Heart right ventricle (tissue), 16 donors: Measurements from ENCODE around the gene MESP2. TPM values are rescaled to one million over a fixed set of nuclear protein-coding genes. Genes with fewer than 3 reads are reported as not detected.

Source experiments
- ATAC-seq, 8 donors: fragments of 200-7000 bp; cut with Tn5 transposase; one replicate each; pipeline ENCODE4 v1.9.1; 2020; ENCODE audit warnings: mild to moderate bottlenecking in 8 of 8, moderate library complexity in 8 of 8, moderate number of reproducible peaks in 1 of 8
- DNase-seq, 2 donors: peaks; one replicate each; pipeline ENCODE4 v3.0.0-alpha.2; 2020
- H3K27ac ChIP-seq, 10 donors: fragments of 200-600 bp; sonication (generic) in 2 of 10; one replicate each; pipeline versions ENCODE4 v1.5.0 to v1.8.0; 2020 to 2022; ENCODE audit warnings: mild to moderate bottlenecking in 3 of 10
- H3K27me3 ChIP-seq, 7 donors: fragments of 200-600 bp; one replicate each; pipeline ENCODE4 v1.8.0; 2021 to 2022; ENCODE audit warnings: mild to moderate bottlenecking in 2 of 7
- H3K36me3 ChIP-seq, 9 donors: fragments of 200-600 bp; sonication (generic) in 1 of 9; one replicate each; pipeline versions ENCODE4 v1.5.0 to v1.8.0; 2020 to 2022; ENCODE audit warnings: mild to moderate bottlenecking in 2 of 9
- H3K4me1 ChIP-seq, 9 donors: fragments of 200-600 bp; sonication (generic) in 1 of 9; one replicate each; pipeline versions ENCODE4 v1.5.0 to v1.8.0; 2020 to 2022; ENCODE audit warnings: mild to moderate bottlenecking in 4 of 9
- H3K4me3 ChIP-seq, 10 donors: fragments of 200-600 bp; sonication (generic) in 2 of 10; one replicate each; pipeline versions ENCODE4 v1.5.0 to v1.8.0; 2020 to 2022; ENCODE audit warnings: mild to moderate bottlenecking in 7 of 10, moderate library complexity in 2 of 10
- H3K9me3 ChIP-seq, 11 donors: fragments of 200-600 bp in 10 of 11; sonication (generic) in 2 of 11; one replicate each; pipeline versions ENCODE4 v1.5.0 to v1.8.0; 2013 to 2022; ENCODE audit warnings: mild to moderate bottlenecking in 2 of 11, control low read depth in 1 of 11, moderate library complexity in 1 of 11
- CTCF ChIP-seq, 9 donors: fragments of 200-600 bp; sonication (generic) in 2 of 9; IDR thresholded peaks; one replicate each; pipeline versions ENCODE4 v1.5.0 to v1.8.0; 2021 to 2022; ENCODE audit warnings: antibody characterized with exemption in 9 of 9, mild to moderate bottlenecking in 5 of 9, moderate library complexity in 1 of 9
- whole genome bisulfite sequencing, 2 donors: extraction: QIAGEN DNeasy Blood & Tissue Kit; methylation state at CpG; one replicate each; pipeline ENCODE4 v1.1.7; 2013; ENCODE audit warnings: inconsistent platforms in 1 of 2; 5-methylcytosine and 5-hydroxymethylcytosine counted together
- intact Hi-C, 10 donors: fragments of 100-400 bp; cut with DNase I; formaldehyde crosslinking; loops; one replicate each; pipeline versions ENCODE4 v1.11.1 to v1.14.2; 2022
- polyA plus RNA-seq, 2 donors: library from polyadenylated mRNA; stranded (reverse); fragments of 200-250 nt; gene quantifications; one replicate each; pipeline ENCODE4 v1.2.3, GENCODE V29; 2013
- total RNA-seq, 10 donors: library from RNA; stranded (reverse); fragmentation: NEBNext Ultra II Directional in 3 of 10; extraction: Animal tissue kit (Norgen Biotek cat#: 25700) in 3 of 10; gene quantifications; one replicate each; pipeline versions ENCODE4 v1.2.1 to v1.2.4, GENCODE V29; 2021 to 2023
- donor health status: Arrhythmogenic right ventricular cardiomyopathy.
- donor health status: ischemic (EF 13 %, LVEDD 7.1; RV severe dilation, severe dysfunction).
- donor health status: healthy with polysubstance abuse.
- donor health status: DM: no; HTN: yes; CAD: no.
- donor health status: DM: no; HTN: no; CAD: no.
- donor health status: ischemic (EF 25% LVEDD 6.9; RV normal size, moderate dysfunction).
- donor health status: ischemic (EF 25% LVEDD 5.7; RV mildly dilated, moderate dysfunction).
- donor health status: healthy.
- donor health status: DM: yes; HTN: yes; CAD: no.
- donor health status: Ischemic cardiomyopathy.
- donor health status: ischemic (EF 35%, LVEDD 5.7; RV mildly dilated, moderate dysfunction).
- donor health status: nonischemic (EF 11% LVEDD 7.7; RV severe dilation, severe dysfunction).
- donor health status: DM: yes; HTN: yes; CAD: no.
- donor health status: PGD.
- donor health status: ischemic (EF 29% LVEDD 5.4; RV normal size, mild dysfunction).
- donor health status: nonischemic (EF 23%, LVEDD 6.1; RV moderate dilation, normal function).

Gene MESP2
- total and polyA plus RNA-seq, 12 donors, result 0.04 to 0.73 (median 0.32) TPM; not detected in 5

GRCh38 chr15:89825271-89825940 lies 49.3 kb downstream of the MESP2 start:
- Histone ChIP-seq H3K36me3 (no peaks in the 10 kb centered on the region), H3K27ac (peak overlapping the region in 2 of 10 donors; percentile 35 to 84), H3K27me3 (peaks cover 0 to 11% (median 0%) of the 10 kb centered on the region in 7 donors), H3K9me3 (no peaks in the 10 kb centered on the region), H3K4me3 (no peak overlapping the region), H3K4me1 (peaks cover 7 to 91% (median 17%) of the 10 kb centered on the region in 9 donors)
- 83 to 88% methylated on average over 10 of the region's 10 CpGs for WGBS, 2 donors
- intact Hi-C loops, result loop anchor here in 1 of 10 donors (5.0 kb wide), 1 partner anchor 63 kb away; no protein-coding TSS in a partner anchor
- no peak for DNase-seq
- no peak for TF ChIP-seq CTCF (IDR thresholded peaks at IDR 0.05)
- ATAC-seq, result no peak

GRCh38 chr15:89826671-89827655 lies 50.8 kb downstream of the MESP2 start:
- H3K27me3 ChIP-seq, result peaks cover 0 to 7% (median 0%) of the 10 kb centered on the region in 7 donors
- ATAC-seq (no peak), DNase-seq (no peak)
- 94 to 95% methylated on average over 13 of the region's 13 CpGs for WGBS, 2 donors
- H3K9me3 ChIP-seq, result no peaks in the 10 kb centered on the region
- H3K36me3 ChIP-seq, result peaks cover 0 to 7% (median 0%) of the 10 kb centered on the region in 9 donors
- H3K27ac ChIP-seq, result peak overlapping the region in 1 of 10 donors; percentile 42
- no peak for TF ChIP-seq CTCF (IDR thresholded peaks at IDR 0.05)
- H3K4me3 ChIP-seq, result no peak overlapping the region
- peaks cover 7 to 75% (median 17%) of the 10 kb centered on the region in 9 donors for H3K4me1 ChIP-seq
- intact Hi-C loops, result loop anchor here in 1 of 10 donors (5.0 kb wide), 1 partner anchor 65 kb away; no protein-coding TSS in a partner anchor

GRCh38 chr15:89827829-89828228 lies 51.7 kb downstream of the MESP2 start:
- intact Hi-C loops, result loop anchor here in 1 of 10 donors (2.0 to 5.0 kb wide), 2 partner anchors 33 to 66 kb away; no protein-coding TSS in a partner anchor
- no peaks in the 10 kb centered on the region for H3K9me3 ChIP-seq
- ATAC-seq, result peak in 4 of 8 donors; percentile 5 to 16 (median 10)
- TF ChIP-seq CTCF (IDR thresholded peaks at IDR 0.05), result no peak
- H3K4me1 ChIP-seq, result peaks cover 7 to 67% (median 17%) of the 10 kb centered on the region in 9 donors
- WGBS, 2 donors, result 88 to 95% methylated on average over 4 of the region's 4 CpGs
- H3K36me3 ChIP-seq, result peaks cover 0 to 16% (median 0%) of the 10 kb centered on the region in 9 donors
- H3K4me3 ChIP-seq, result peak overlapping the region in 1 of 10 donors; percentile 18
- H3K27me3 ChIP-seq, result no peaks in the 10 kb centered on the region
- no peak for DNase-seq
- peak overlapping the region in 6 of 10 donors; percentile 11 to 72 (median 52) for H3K27ac ChIP-seq

Other genes with a start within 250 kb of the MESP2 start
- gene TICRR, start 200.9 kb upstream of the MESP2 start, total RNA-seq, result under 1 TPM in 4 of 10 donors, not detected in 6; 0.04 to 0.93 (median 0.15) TPM
- under 1 TPM; under 0.01 to 0.01 TPM for gene TICRR, start 200.9 kb upstream of the MESP2 start, polyA plus RNA-seq
- 1 to 10 TPM; 1.6 to 4.7 (median 3.1) TPM for gene KIF7, start 120.9 kb upstream of the MESP2 start, total RNA-seq
- 1 to 10 TPM; 1.5 to 3.7 TPM for gene KIF7, start 120.9 kb upstream of the MESP2 start, polyA plus RNA-seq
- 10 to 100 TPM in 4 of 10 donors, 1 to 10 TPM in 4, under 1 TPM in 2; 0.30 to 45.3 (median 6.1) TPM for gene PLIN1, start 97.0 kb upstream of the MESP2 start, total RNA-seq
- 10 to 100 TPM; 13.2 to 15.7 TPM for gene PLIN1, start 97.0 kb upstream of the MESP2 start, polyA plus RNA-seq
- gene PEX11A, start 85.6 kb upstream of the MESP2 start, total RNA-seq, result 10 to 100 TPM in 1 of 10 donors, 1 to 10 TPM in 9; 6.0 to 14.3 (median 9.0) TPM
- gene PEX11A, start 85.6 kb upstream of the MESP2 start, polyA plus RNA-seq, result 1 to 10 TPM; 7.0 to 7.3 TPM
- under 1 TPM in 2 of 10 donors, not detected in 8; 0.15 TPM for gene WDR93, start 85.5 kb upstream of the MESP2 start, total RNA-seq
- gene WDR93, start 85.5 kb upstream of the MESP2 start, polyA plus RNA-seq, result under 1 TPM in 1 of 2 donors, not detected in 1; 0.09 TPM
- 1 to 10 TPM; 1.3 to 7.6 (median 5.6) TPM for gene MESP1, start 25.1 kb upstream of the MESP2 start, total RNA-seq
- 1 to 10 TPM; 1.3 to 9.2 TPM for gene MESP1, start 25.1 kb upstream of the MESP2 start, polyA plus RNA-seq
- 10 to 100 TPM in 1 of 10 donors, 1 to 10 TPM in 8, under 1 TPM in 1; 0.77 to 17.8 (median 2.4) TPM for gene ANPEP, start 38.5 kb downstream of the MESP2 start, total RNA-seq
- 1 to 10 TPM; 6.1 to 9.9 TPM for gene ANPEP, start 38.5 kb downstream of the MESP2 start, polyA plus RNA-seq
- 10 to 100 TPM; 37.0 to 55.5 (median 46.1) TPM for gene AP3S2, start 117.7 kb downstream of the MESP2 start, total RNA-seq
- 10 to 100 TPM; 16.8 to 19.2 TPM for gene AP3S2, start 117.7 kb downstream of the MESP2 start, polyA plus RNA-seq
- gene ARPIN, start 136.6 kb downstream of the MESP2 start, total RNA-seq, result 10 to 100 TPM in 9 of 10 donors, 1 to 10 TPM in 1; 7.7 to 12.8 (median 11.3) TPM
- 1 to 10 TPM; 4.6 to 8.0 TPM for gene ARPIN, start 136.6 kb downstream of the MESP2 start, polyA plus RNA-seq
- 10 to 100 TPM in 1 of 10 donors, 1 to 10 TPM in 9; 2.8 to 19.8 (median 3.9) TPM for gene ZNF710, start 225.0 kb downstream of the MESP2 start, total RNA-seq
- gene ZNF710, start 225.0 kb downstream of the MESP2 start, polyA plus RNA-seq, result 10 to 100 TPM in 1 of 2 donors, 1 to 10 TPM in 1; 3.3 to 11.0 TPM